HG02981 (cell line): ENCODE measurements around the gene ARMC3.
"Not testable (repeated sequence)": the region's sequence is repeated elsewhere in the genome, so short reads cannot be mapped to it uniquely, and the experiment has no call there.

Experiments
- ATAC-seq: cut with Tn5 transposase; IDR thresholded peaks from one replicate; pipeline ENCODE4 v1.9.1; 2021; ENCODE audit warnings: mild to moderate bottlenecking, moderate library complexity; ENCODE audit not compliant: unreplicated experiment

The ARMC3 gene

GRCh38 chr10:22927661-22928403 lies at the start of gene ARMC3:
TSS of gene ARMC3 (plus strand) at chr10:22928053. CDS start at chr10:22931997, 3,944 bp downstream.
- ATAC-seq, result peak; percentile 91

- ATAC-seq, result no peak
Observed at GRCh38 chr10:22891797-22892196, 36.1 kb upstream of the ARMC3 start.

GRCh38 chr10:22893781-22894180 lies 34.1 kb upstream of the ARMC3 start:
- ATAC-seq, result no peak

GRCh38 chr10:22894714-22895113 lies 33.1 kb upstream of the ARMC3 start:
- no peak for ATAC-seq

GRCh38 chr10:22895252-22895651 lies 32.6 kb upstream of the ARMC3 start:
- ATAC-seq, result no peak

GRCh38 chr10:22897371-22897770 lies 30.5 kb upstream of the ARMC3 start:
- no peak for ATAC-seq

GRCh38 chr10:22899307-22899706 lies 28.5 kb upstream of the ARMC3 start:
- no peak for ATAC-seq

GRCh38 chr10:22899775-22900174 lies 28.1 kb upstream of the ARMC3 start:
- ATAC-seq, result no peak

GRCh38 chr10:22900841-22901601 lies 26.8 kb upstream of the ARMC3 start:
- no peak for ATAC-seq

- not testable (repeated sequence) for ATAC-seq
Observed at GRCh38 chr10:22902147-22902546, 25.7 kb upstream of the ARMC3 start.

GRCh38 chr10:22903694-22904093 lies 24.2 kb upstream of the ARMC3 start:
- no peak for ATAC-seq

GRCh38 chr10:22906767-22907166 lies 21.1 kb upstream of the ARMC3 start:
- ATAC-seq, result no peak

GRCh38 chr10:22908837-22909236 lies 19.0 kb upstream of the ARMC3 start:
- no peak for ATAC-seq

GRCh38 chr10:22909673-22910072 lies 18.2 kb upstream of the ARMC3 start:
- not testable (repeated sequence) for ATAC-seq

- no peak for ATAC-seq
Observed at GRCh38 chr10:22911067-22911466, 16.8 kb upstream of the ARMC3 start.

GRCh38 chr10:22911889-22912762 lies 15.7 kb upstream of the ARMC3 start:
- no peak for ATAC-seq

GRCh38 chr10:22912763-22913384 lies 15.0 kb upstream of the ARMC3 start:
- no peak for ATAC-seq

GRCh38 chr10:22913474-22914092 lies 14.3 kb upstream of the ARMC3 start:
- no peak for ATAC-seq

GRCh38 chr10:22915314-22915713 lies 12.5 kb upstream of the ARMC3 start:
- no peak for ATAC-seq

- no peak for ATAC-seq
Observed at GRCh38 chr10:22925088-22925487, 2.8 kb upstream of the ARMC3 start.
